Cortex of kidney (tissue), 1 donor: Measurements from ENCODE around the gene BCOR.

Experiments used
- DNase-seq: peaks from one replicate; lab custom pipeline; 2025; lab: John Stamatoyannopoulos, UW

Gene BCOR

GRCh38 chrX:40084471-40085101 lies 13.2 kb downstream of the BCOR start:
- DNase-seq: no peak

GRCh38 chrX:40083979-40084359 lies 13.8 kb downstream of the BCOR start:
- DNase-seq: no peak

- DNase-seq: no peak
Measured at GRCh38 chrX:40083120-40083978, 14.4 kb downstream of the BCOR start.

- DNase-seq: no peak
Measured at GRCh38 chrX:40082447-40083119, 15.2 kb downstream of the BCOR start.

GRCh38 chrX:40081679-40082068 lies 16.1 kb downstream of the BCOR start:
- no peak for DNase-seq

- DNase-seq: no peak
Measured at GRCh38 chrX:40080894-40081678, 16.7 kb downstream of the BCOR start.

GRCh38 chrX:40079572-40079971 lies 18.2 kb downstream of the BCOR start:
- DNase-seq: no peak

- no peak for DNase-seq
Measured at GRCh38 chrX:40078489-40079227, 19.1 kb downstream of the BCOR start.

- no peak for DNase-seq
Measured at GRCh38 chrX:40077906-40078305, 19.9 kb downstream of the BCOR start.

GRCh38 chrX:40076750-40077575 lies 20.8 kb downstream of the BCOR start:
- no peak for DNase-seq

GRCh38 chrX:40074959-40075332 lies 22.8 kb downstream of the BCOR start:
- DNase-seq: no peak

- DNase-seq: no peak
Measured at GRCh38 chrX:40074080-40074958, 23.4 kb downstream of the BCOR start.

- DNase-seq: no peak
Measured at GRCh38 chrX:40073439-40074054, 24.2 kb downstream of the BCOR start.

- DNase-seq: no peak
Measured at GRCh38 chrX:40072246-40072645, 25.5 kb downstream of the BCOR start.

- DNase-seq: no peak
Measured at GRCh38 chrX:40068048-40068447, 29.7 kb downstream of the BCOR start.

GRCh38 chrX:40066700-40067099 lies 31.1 kb downstream of the BCOR start:
- no peak for DNase-seq

- no peak for DNase-seq
Measured at GRCh38 chrX:40065296-40066046, 32.3 kb downstream of the BCOR start.

GRCh38 chrX:40064055-40064597 lies 33.6 kb downstream of the BCOR start:
- no peak for DNase-seq
